ENCODE results near the gene LCLAT1. TPM values are rescaled to one million over a fixed set of nuclear protein-coding genes. Genes with fewer than 3 reads are reported as not detected.

Gene LCLAT1
- total RNA-seq (ENCODE audit: low replicate concordance): 26.9 and 29.0 TPM in 2 replicates
- long read RNA-seq, full-length matches to known transcripts: 3 of 13 reads
- long read RNA-seq, partial matches to known transcripts: 1 of 13 reads
- long read RNA-seq, other reads (novel, unspliced or antisense): 9 of 13 reads

DNA sequence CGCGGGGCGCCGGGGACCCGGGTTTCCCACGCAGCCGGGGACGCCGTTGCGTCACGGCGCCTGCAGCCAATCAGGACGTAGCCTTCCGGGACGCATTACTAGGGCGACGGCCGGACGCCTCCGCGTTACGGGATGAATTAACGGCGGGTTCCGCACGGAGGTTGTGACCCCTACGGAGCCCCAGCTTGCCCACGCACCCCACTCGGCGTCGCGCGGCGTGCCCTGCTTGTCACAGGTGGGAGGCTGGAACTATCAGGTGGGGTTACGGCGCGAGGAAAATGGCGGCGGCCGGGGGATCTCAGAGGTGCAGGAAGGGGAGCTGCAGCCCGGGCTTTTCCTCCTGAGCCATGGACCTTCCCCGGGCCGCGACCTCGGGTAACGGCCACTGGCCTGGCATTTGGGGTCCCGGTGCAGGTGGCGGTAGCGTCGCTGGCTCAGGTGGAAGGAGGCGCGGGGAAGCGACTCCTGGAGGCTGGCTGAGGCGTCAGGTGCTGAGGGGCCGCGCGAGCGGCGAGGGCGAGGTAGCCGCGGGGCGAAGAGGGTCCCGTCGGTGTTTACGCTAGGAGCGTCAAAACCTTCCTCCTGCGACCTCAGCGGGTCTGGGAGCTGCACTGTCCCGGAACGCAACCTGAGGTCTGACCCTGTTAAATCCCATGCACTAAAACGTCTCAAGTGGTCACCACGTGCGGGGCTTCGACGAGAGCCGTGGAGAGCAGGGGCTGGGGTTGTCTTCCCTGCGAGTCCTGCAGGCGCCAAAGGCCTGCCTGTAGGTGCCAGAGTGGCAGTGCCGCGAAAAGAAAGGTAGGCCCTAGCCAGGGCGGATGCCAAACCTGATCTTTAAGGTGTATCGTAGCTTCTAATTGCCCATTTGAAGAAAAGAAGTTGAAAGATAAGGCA is at the start of gene LCLAT1:
LCLAT1 (plus strand) TSS at position 98 of the 897 bp plus-strand sequence. CDS start 78,345 bp downstream, outside the sequence.
- no peaks in the 10 kb centered on the region for H3K9me3 Mint-ChIP-seq

GRCh38 chr2:30398084-30398873 is 48.8 kb upstream of the LCLAT1 start:
- TF ChIP-seq CTCF (conservative IDR thresholded peaks at IDR 0.05): no peak
- Mint-ChIP-seq H3K36me3 (no peaks in the 10 kb centered on the region), H3K27me3 (peaks cover 18% of the 10 kb centered on the region), H3K9me3 (peaks cover 4% of the 10 kb centered on the region), H3K4me1 (ENCODE audit: unreplicated experiment) (peaks cover 21% of the 10 kb centered on the region), H3K27ac (no peak overlapping the region), H3K4me3 (no peak overlapping the region)
- no peak for DNase-seq (ENCODE audit: extremely low spot score, unreplicated experiment)

More for the DNA sequence above, at the start of gene LCLAT1:
- peak; percentile 84 for DNase-seq (ENCODE audit: extremely low spot score, unreplicated experiment)
- Mint-ChIP-seq H3K27ac (peak within 1 kb of the TSS; percentile 97), H3K4me3 (peak within 1 kb of the TSS; percentile 95), H3K4me1 (ENCODE audit: unreplicated experiment) (peaks cover 21% of the 10 kb centered on the region), H3K27me3 (no peaks in the 10 kb centered on the region), H3K36me3 (peaks cover 4% of the 10 kb centered on the region)
- no peak for TF ChIP-seq CTCF (conservative IDR thresholded peaks at IDR 0.05)

- Mint-ChIP-seq H3K4me1 (ENCODE audit: unreplicated experiment) (peaks cover 27% of the 10 kb centered on the region), H3K36me3 (no peaks in the 10 kb centered on the region), H3K27ac (no peak overlapping the region), H3K4me3 (no peak overlapping the region), H3K9me3 (peaks cover 4% of the 10 kb centered on the region), H3K27me3 (peaks cover 16% of the 10 kb centered on the region)
- no peak for DNase-seq (ENCODE audit: extremely low spot score, unreplicated experiment)
- TF ChIP-seq CTCF (conservative IDR thresholded peaks at IDR 0.05): no peak
These were observed 46.7 kb upstream of the LCLAT1 start for GRCh38 chr2:30400151-30400954.

- no peak for DNase-seq (ENCODE audit: extremely low spot score, unreplicated experiment)
- Mint-ChIP-seq H3K4me1 (ENCODE audit: unreplicated experiment) (peaks cover 35% of the 10 kb centered on the region), H3K4me3 (no peak overlapping the region), H3K36me3 (no peaks in the 10 kb centered on the region), H3K27me3 (peaks cover 21% of the 10 kb centered on the region), H3K27ac (no peak overlapping the region), H3K9me3 (peaks cover 4% of the 10 kb centered on the region)
- TF ChIP-seq CTCF (conservative IDR thresholded peaks at IDR 0.05): no peak
These were observed 44.4 kb upstream of the LCLAT1 start for GRCh38 chr2:30402441-30403182.

All from type B pancreatic cell (in vitro differentiated cells).